PFSK-1 (cell line): ENCODE results near the gene MEP1A.

ENCODE experiments used
- TAF1 ChIP-seq: IDR thresholded peaks from 2 replicates; pipeline ENCODE4 v1.6.1; 2012; ENCODE audit warnings: low read length, control low read depth, borderline replicate concordance; ENCODE audit not compliant: insufficient read depth
- TF ChIP-seq, protein P1 (sequence below), 2 experiments: IDR thresholded peaks; 2 replicates each; pipeline versions ENCODE4 v1.6.1 to v1.8.0; 2011 to 2012; ENCODE audit warnings: low read depth in 2 of 2, low read length in 2 of 2, control low read depth in 1 of 2, inconsistent platforms in 1 of 2, mild to moderate bottlenecking in 1 of 2, moderate library complexity in 1 of 2; ENCODE audit not compliant: insufficient read depth in 1 of 2

- TF ChIP-seq, protein P1, sequence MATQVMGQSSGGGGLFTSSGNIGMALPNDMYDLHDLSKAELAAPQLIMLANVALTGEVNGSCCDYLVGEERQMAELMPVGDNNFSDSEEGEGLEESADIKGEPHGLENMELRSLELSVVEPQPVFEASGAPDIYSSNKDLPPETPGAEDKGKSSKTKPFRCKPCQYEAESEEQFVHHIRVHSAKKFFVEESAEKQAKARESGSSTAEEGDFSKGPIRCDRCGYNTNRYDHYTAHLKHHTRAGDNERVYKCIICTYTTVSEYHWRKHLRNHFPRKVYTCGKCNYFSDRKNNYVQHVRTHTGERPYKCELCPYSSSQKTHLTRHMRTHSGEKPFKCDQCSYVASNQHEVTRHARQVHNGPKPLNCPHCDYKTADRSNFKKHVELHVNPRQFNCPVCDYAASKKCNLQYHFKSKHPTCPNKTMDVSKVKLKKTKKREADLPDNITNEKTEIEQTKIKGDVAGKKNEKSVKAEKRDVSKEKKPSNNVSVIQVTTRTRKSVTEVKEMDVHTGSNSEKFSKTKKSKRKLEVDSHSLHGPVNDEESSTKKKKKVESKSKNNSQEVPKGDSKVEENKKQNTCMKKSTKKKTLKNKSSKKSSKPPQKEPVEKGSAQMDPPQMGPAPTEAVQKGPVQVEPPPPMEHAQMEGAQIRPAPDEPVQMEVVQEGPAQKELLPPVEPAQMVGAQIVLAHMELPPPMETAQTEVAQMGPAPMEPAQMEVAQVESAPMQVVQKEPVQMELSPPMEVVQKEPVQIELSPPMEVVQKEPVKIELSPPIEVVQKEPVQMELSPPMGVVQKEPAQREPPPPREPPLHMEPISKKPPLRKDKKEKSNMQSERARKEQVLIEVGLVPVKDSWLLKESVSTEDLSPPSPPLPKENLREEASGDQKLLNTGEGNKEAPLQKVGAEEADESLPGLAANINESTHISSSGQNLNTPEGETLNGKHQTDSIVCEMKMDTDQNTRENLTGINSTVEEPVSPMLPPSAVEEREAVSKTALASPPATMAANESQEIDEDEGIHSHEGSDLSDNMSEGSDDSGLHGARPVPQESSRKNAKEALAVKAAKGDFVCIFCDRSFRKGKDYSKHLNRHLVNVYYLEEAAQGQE (IDR thresholded peaks at IDR 0.05; ENCODE audit: insufficient read depth in 1 of 2, low read depth in 2 of 2, low read length in 2 of 2): no peak
- TF ChIP-seq TAF1: no peak
Measured at GRCh38 chr6:46748940-46749503, 44.2 kb upstream of the MEP1A start.
